ENCODE data around the gene TBC1D3D.
"Not testable (repeated sequence)": the region's sequence is repeated elsewhere in the genome, so short reads cannot be mapped to it uniquely, and the experiment has no call there.

Gene TBC1D3D

GRCh38 chr17:38003676-38004075, at the start of gene TBC1D3D:
TSS of gene TBC1D3D (plus strand) at chr17:38003976. CDS start at chr17:38005561, 1,585 bp downstream.
- DNase-seq, result not testable (repeated sequence)

- not testable (repeated sequence) for DNase-seq
Measured at GRCh38 chr17:37988960-37989359, 14.8 kb upstream of the TBC1D3D start, which contains the start of gene TBC1D3L. TSS of gene TBC1D3L (minus strand) at chr17:37989060. CDS start at chr17:37987520, 1,540 bp downstream.

Data from GF-D8 (cell line).